Activated gamma-delta T cell (primary cell): ENCODE measurements around the gene FYN.

Experiments
- DNase-seq: peaks from one replicate; lab custom pipeline; 2025; lab: John Stamatoyannopoulos, UW

The FYN gene

GRCh38 chr6:111880181-111880888 lies 7.1 kb upstream of the FYN start:
- DNase-seq = no peak

- no peak for DNase-seq
Observed at GRCh38 chr6:111875741-111876140, 2.5 kb upstream of the FYN start.

DNA sequence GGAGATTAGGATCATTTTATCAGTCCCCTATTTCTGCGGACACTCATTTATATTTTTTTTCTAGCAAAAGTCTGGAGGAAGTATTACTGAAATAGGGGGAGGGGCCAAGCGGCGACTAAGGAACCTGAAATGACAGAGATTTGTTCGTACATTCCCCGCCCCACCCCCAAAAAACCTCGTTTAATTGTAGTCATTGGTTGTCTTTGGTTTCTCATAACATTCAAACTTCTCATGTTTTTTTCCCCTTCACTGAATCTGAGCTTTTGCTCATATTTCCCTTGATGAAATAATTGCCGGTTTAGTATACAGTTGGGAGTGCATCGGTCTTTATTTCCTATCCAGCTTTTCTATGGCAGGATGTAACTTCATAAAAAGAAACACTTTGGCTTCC lies 768 bp upstream of the FYN start:
- DNase-seq = no peak

DNA sequence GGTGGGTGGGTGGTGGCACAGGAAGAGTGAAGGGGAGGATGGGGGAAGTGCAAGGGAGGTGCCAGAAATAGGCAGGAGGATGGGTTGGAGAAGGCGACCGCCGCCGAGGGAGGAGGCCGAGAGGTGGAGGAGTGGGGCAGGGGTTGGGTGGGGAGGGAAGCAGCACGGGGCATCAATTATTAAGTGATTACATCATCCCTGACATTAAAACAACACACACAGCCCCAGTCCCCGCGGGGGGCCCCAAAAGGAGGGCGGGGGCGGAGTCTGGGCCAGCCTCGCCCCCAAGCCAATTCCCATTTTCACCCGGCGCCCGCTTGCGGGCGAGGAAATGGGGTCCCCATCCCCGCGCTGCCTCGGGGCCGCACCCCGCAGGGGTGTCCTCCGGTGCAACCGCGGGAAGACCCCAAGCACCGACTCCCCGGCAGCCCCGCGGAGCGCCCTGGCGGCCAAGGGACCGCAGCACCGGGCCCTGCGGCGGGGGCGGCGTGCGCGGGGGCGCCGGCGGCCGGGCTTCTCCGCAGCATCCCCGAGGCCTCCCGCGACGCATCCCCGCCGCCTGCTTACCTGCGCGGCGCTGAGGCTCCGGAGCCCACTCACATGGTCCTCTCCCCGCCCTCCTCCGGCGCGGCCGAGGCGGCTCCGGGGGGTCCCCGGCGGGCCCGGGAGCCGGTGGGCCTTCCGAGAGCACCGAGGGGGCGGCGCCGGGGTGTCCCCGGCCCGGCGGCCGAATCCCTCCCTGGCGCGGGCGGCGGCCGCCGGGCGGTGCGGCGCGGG lies 663 bp downstream of the FYN start:
- DNase-seq = peak; percentile 59

GRCh38 chr6:111871725-111872400 lies 1.4 kb downstream of the FYN start:
- DNase-seq = no peak

DNA sequence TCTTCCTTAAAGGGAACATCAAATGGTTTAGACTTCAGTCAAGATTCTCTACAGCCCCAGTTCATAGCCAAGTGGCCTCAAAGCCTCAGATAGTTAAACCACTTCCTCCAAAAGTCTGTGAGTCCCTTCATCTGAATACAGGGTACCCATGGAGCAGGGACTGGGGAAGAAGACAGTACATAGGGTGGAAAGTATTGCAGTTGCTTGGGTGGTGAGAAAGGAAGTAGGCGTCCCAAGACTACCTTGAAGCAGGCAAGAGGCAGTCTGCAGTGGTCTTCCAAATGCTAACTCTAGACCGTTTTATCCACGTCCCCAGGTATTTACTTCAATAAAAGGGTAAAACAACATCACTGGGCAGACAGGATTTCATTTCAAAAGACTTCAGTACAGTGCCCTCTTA lies 2.0 kb downstream of the FYN start:
- DNase-seq = no peak

DNA sequence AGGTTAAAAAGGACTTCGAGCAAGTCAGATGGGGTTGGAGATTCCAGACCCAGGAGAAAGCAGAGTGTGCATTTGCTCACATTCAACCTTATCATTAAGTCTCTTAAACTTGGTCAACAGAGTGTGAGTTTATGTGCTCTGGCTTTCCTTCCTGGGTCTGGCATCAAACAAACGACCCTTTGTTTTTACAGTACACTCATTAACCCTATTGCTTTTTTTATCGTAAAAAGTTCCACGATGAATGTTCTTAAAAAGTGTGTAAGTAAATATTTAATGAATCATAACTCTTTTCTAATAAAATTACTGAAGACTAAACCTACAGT lies 2.5 kb downstream of the FYN start:
- no peak for DNase-seq

DNA sequence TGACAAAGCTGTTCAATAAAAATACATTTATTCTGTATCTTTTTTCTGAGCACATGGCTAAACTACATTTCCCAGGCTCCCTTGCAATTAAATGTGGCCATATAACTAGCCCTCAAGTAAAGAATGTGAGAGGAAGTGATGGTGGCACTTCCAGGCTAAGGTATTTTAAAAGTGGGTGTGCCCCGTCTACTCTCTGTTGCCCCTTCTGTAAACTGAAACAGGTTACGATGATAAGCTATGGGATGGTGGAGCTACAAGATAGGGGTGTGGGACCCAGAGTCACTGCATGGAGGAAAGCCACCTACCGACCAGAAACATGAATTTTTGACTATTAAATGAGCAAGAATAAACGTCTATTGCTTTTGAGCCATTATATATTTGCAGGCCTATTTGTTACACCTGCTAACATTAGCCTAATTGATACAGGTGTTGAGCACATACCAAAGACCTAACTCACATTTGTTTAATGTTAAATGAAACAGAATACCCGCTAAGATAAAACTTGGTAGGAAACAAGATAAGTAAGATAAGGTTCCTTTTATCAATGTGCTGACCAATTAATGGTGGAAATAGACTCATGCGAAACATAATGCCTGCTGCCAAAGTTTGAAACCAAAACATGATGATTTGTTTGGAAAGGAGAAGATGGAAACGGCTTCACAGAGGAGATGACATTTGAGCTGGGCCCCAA lies 3.1 kb downstream of the FYN start:
- no peak for DNase-seq

DNA sequence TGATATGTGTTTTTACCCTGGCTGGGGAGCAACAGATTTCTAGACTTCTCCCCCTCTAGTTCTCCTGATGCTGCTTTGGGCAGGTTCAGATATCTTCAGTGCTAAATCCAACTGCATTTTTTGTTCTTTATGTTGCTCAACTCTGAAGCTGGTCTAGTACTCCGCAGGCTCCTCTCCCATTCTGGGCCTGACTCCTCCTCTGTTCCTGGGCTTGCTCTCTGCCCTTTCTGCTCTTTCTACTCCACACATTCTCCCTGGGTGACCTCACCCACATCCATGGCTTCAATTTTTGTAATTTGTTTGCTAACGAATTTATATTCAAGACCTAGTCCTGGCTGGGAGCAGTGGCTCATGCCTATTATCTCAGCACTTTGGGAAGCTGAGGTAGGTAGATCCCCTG lies 6.4 kb downstream of the FYN start:
- DNase-seq = no peak

DNA sequence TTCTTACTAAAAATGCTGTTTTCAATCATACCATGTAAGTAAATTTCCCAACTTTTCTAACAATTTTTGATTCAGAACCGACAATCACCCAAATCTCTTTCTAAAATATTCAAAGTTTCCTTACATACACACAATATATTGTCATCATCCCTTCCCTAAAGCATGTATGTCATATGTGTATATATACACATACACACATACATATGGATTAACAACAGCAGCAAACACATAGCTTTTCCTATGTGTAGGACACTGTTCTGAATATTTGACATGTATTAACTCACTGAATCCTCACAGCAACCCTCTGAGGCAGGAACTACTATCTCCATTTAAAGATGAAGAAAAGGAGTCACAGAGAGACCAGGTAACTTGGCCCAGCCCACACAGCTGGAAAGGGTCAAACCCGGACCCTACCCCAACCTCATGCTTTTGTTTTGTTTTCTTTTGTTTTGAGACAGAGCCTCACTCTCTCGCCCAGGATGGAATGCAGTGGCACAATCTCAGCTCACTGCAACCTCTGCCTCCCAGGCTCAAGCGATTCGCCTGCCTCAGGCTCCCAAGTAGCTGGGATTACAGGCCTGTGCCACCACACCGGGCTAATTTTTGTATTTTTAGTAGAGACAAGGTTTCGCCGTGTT lies 7.2 kb downstream of the FYN start:
- no peak for DNase-seq

DNA sequence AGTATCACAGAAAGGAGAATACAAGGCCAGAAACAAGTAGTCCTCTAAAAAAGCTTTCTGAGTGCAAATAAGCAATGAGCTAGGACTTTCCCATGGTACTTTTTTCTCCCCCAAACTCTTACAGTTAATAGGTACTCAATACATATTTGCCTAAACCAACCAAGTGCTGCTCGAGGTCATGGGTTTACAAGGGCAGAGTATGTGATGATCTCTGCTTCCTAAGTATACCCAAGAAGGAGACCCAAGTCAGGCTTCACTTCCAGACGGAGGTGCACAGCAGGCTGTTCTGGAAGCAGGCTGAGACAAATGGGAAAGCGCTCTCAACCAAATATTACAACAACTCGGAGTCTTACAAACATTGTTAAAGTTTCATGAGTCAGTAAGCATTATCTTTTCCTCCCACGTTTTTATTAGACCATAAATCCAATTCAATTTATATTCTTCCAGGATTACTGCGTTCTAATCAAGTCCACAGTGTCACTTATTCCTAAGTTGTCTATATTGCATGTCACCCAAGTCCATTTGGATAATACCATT lies 8.1 kb downstream of the FYN start:
- DNase-seq = no peak

DNA sequence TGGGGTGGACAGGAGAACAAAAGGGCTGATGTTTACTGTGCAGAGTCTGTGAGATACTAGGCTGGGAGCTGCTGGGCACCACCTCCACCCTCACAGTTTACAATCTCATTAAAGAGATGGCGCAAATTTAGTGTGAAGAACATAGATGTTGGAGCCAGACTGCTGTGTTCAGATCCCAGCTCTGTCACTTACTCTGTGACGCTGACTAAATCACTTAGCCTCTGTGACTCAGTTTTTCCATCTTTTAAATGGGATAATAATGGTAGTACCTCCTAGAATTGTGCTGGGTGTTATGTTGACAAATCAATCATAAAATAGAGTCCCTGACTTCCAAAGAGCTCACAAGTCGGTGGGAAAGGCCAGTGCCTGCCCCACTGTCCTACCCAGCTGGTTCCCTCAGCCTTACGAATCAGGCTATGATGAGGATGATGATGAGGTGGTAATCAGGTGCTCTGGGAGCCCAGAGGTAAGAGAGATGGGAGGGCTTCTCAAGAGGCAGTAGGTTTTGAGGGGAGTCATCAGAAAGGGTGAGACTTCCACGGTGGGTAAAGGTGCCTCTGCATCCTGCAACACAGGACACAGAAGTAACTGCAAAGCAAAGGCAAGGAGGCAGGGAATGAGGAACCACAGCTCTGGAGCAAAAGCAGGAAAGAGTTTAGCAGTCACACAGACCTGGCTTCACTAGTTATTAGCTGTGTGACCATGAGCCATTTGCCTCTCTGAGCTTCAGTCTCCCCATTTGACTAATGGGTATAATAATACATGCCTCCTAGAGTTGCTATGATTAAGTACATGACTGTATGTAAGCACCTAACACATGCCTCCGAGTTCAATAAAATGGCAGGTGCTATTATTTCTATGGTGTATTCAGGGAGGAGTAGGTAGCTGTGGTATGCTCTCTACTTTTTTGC lies 8.9 kb downstream of the FYN start:
- DNase-seq = no peak

- DNase-seq = no peak
Observed at GRCh38 chr6:111862741-111863140, 10.5 kb downstream of the FYN start.

DNA sequence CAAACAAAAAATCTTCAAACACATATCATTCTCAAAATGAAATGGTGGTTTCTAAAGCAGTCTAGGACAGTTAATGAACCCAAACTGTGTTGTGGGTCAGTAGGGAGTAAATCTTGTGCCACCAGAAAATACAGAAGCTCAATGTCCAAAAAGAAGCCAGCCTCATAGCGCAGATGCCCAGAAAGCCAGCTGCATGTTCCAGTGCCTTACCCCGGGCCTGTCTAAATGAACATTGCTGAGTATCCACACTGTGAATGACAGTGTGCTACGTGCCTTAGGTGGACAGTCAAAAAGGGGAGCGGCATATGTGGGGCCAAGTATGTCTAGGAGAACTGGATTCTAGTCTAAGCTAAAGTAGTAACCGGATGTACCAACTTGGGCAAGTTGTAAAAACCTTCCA lies 10.9 kb downstream of the FYN start:
- DNase-seq = no peak

DNA sequence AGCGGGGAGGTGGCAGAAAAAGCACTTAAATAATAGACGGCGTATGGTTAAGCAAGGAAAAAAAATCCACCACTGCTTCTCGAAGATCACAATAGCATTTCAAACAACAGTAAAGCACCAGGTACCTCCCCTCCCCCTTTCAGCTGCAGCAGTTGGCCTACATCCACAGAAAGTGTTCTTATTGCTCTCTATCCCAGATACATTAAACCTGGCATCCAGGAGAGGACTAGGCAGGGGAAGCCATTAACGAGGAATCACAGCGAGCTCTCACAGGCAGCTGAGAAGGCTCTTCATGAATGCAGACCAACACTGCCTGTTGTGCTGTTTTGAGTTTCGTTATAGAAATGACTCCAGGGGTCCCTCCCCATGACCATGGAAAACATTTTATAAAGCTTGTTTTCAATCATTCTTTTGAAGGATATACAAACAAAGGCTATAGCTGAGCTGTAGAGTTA lies 11.8 kb downstream of the FYN start:
- DNase-seq = no peak

DNA sequence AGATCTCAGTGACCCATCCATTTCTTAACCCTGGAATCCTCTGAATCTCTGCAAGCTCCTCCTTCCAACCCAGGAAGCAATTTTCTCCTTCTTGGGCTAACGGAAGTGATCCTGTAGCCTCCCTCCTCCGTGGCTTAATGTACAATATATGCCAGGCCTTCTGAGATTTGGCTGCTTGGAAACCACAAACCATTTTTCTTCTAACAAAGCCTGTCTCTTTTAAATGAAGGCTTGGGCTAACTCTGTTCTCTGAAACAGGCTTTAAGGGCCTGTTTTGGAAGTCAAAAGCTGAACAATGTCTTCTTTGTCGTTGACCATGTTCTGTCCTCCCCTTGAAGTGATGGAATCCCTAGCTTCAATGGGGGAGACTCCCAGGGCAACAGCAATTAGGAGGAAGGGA lies 14.9 kb downstream of the FYN start:
- no peak for DNase-seq

DNA sequence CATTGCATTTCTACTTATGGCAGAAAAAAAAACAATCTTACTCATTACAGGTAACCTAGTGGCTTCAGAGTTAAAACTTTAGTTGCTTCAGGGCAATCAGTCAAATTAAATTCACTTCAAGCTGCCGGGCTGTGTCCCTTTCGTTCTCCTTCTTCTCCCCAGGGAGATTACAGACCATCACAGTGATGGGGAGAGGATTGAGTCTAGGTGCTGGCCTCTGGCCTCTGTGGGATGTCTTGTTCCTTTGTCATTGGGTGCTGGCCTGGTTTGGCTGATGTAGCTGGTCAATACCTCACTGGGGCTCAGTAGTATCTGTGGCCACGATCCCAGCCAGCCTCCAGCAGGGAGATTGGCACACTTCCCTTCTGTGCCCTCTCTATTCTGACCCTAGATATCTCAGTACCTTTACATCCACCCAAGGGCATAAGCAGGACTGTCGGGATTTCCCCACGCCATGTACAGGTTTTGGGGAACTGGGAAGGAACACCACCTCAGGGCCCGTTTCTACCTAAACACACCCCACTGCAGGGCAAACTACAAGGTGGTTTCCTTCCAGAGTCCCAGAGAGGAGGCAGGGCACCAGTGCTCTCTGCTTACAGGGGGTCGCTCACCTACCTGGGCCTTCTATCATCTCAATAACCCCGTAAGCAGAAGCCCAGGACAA lies 15.4 kb downstream of the FYN start:
- DNase-seq = no peak

DNA sequence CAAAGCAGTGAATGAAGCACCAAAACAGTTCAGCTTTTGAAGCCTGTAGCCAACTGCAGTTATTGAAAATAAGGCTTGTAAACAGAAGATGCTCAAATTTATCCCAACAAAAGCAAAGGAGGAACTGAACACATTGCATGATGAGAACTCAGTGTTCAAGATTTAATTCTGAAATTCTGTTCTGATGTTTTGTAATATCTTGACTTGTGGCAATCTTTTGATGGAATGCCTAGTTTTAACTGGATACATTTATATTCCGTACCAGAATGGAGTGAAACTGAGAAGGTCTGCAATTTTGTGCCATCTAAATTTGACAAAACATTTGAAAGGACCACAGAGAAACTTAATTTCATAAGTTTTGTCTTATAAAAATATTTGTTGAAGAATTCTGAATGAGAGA lies 17.5 kb downstream of the FYN start:
- DNase-seq = no peak

GRCh38 chr6:111854683-111855082 lies 18.6 kb downstream of the FYN start:
- no peak for DNase-seq

DNA sequence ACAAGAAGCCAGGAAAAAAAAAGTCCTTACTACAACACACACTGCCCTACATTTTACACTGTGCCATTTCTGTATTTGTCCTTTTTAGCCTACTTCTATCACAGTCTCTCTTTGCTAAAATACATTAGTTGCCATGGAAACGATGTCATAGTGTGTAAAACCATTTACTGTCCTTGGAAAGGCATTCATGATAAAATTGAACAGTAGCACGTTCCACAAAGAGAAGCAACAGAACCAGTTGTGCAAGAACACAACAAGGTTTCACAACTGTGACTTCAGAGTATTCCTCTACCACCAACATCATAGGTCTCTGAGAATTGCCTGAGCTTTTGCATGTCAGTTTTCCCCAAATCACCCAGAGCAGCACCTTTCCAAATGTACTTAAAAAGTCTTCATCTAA lies 20.5 kb downstream of the FYN start:
- DNase-seq = no peak
